Subcutaneous adipose tissue (tissue), 4 donors: ENCODE results near the gene PEX16. TPM values are rescaled to one million over a fixed set of nuclear protein-coding genes. Genes with fewer than 3 reads are reported as not detected.

Experiments
- CTCF ChIP-seq: fragments of 450-650 bp; IDR thresholded peaks from one replicate; pipeline ENCODE4 v1.5.1; 2016; ENCODE audit warnings: low read depth, mild to moderate bottlenecking, control low read depth, antibody characterized with exemption, moderate library complexity
- total RNA-seq, 4 donors: library from RNA; depleted of rRNA; stranded (reverse); fragments of >200 nt; gene quantifications; one replicate each; pipeline ENCODE4 v1.1.0, GENCODE V29; 2016

Gene PEX16
- total RNA-seq, result 10 to 100 TPM; 17.3 to 40.5 (median 26.7) TPM

- TF ChIP-seq CTCF, result no peak
Observed at GRCh38 chr11:45917623-45918330, at the start of gene PEX16. PEX16 (minus strand) TSS chr11:45917877; CDS start chr11:45917811, 66 bp downstream.

- TF ChIP-seq CTCF, result no peak
Observed at GRCh38 chr11:45964911-45965389, 47.3 kb upstream of the PEX16 start.

GRCh38 chr11:45961751-45962240 lies 44.1 kb upstream of the PEX16 start:
- no peak for TF ChIP-seq CTCF

- no peak for TF ChIP-seq CTCF
Observed at GRCh38 chr11:45960387-45961095, 42.9 kb upstream of the PEX16 start.

GRCh38 chr11:45959851-45960250 lies 42.2 kb upstream of the PEX16 start:
- no peak for TF ChIP-seq CTCF

GRCh38 chr11:45949992-45950407 lies 32.3 kb upstream of the PEX16 start:
- TF ChIP-seq CTCF, result no peak

- TF ChIP-seq CTCF, result no peak
Observed at GRCh38 chr11:45948356-45948755, 30.7 kb upstream of the PEX16 start.
